Breast epithelium (tissue), 3 donors: ENCODE measurements around the gene ASB2.

Experiments
- CTCF ChIP-seq, 3 donors: fragments of 450-650 bp; IDR thresholded peaks; one replicate each; pipeline ENCODE4 v1.5.1; 2016 to 2017; ENCODE audit warnings: antibody characterized with exemption in 3 of 3, mild to moderate bottlenecking in 3 of 3, moderate library complexity in 3 of 3
- POLR2AphosphoS5 ChIP-seq, 3 donors: sonication (generic); formaldehyde crosslinking; IDR thresholded peaks; one replicate each; pipeline ENCODE4 v1.6.1; 2017; ENCODE audit warnings: antibody characterized with exemption in 3 of 3

GRCh38 chr14:93892505-93892839 lies 83.9 kb downstream of the ASB2 start:
- TF ChIP-seq CTCF (IDR thresholded peaks at IDR 0.05), result no peak
- no peak for TF ChIP-seq POLR2AphosphoS5 (IDR thresholded peaks at IDR 0.05)
